ENCODE data around the gene LGALS3BP.

Gene LGALS3BP

DNA sequence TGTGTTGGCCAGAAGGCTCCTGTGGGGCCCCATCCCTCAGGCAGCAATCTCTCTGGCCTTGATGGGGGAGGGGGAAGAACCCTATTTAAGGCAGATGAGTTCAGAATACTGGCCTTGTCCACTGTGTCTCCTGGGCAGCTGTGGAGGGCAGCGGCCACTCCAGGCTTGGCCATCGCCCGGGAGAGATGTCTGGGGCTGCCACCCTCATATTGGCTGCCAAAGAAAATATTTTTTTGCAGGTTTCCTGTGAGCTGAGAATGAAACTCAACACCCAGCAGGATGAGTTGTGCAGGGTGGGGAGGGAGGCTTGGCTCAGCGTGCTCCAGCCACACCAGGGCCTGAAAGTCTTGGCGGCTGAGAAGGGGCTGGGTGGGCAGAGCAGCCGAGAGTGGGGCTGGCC lies 40.1 kb downstream of the LGALS3BP start:
- DNase-seq (ENCODE audit: low read depth in 2 of 2) = no peak

DNA sequence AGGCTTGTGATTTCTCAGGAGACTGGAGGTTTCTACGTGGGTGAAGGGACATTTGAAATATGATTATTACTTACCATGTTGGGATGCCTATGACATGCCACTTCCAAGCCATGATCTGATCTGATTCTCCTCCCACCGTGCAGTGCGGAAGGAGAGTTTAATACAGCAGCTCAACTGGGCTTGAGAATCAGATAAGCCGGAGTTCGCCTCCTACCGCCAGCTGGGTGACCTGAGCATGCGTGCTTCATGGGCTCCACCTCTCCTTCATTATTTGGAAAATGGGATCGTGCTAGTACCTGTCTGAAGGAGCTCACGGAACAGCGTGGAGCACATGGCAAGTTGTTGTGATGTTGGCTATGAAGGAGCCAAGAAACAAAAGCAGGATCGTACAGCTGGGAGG lies 42.2 kb downstream of the LGALS3BP start:
- no peak for DNase-seq (ENCODE audit: low read depth in 2 of 2)

DNA sequence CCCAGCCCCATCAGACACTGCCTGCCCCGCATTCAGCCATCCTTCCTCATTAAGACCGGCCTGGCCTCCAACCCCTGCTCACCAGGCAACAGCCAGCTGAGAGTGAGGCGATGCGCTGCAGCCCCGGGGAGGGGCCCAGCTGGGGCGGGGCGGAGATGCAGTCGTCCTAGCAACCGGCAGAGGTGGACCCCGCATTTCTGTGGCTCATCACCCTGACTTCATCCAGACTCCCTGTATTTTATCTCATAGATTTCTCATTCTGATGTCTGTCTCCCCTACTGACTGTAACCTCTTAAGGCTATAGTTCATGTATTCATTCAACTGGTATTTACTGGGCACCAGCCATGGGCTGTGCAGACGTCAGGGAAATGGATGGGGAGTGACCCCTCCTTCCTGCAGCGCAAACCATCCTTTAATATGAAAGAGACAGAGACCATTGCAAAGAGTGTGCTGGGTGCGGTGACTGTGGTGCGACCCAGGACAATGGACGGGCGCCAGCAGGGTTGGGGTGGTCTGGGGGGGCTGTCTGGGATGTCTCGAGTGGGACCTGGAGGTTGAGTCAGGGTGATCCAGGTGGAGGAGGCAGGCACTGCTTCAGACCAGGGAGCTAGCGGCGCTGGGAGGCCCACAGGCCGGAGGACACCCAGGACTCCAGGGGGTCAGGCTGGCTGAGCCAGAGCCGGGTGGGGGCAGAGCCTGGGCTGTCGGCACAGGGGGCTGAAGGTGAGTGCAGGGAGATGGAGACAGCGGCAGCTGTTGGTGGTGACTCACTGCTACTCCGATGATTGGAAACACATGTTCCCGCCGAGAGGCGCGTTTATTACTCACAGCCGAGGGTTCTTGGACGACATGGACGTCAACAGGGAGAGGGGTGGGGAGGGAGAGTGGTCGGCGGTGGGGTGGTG lies 44.1 kb downstream of the LGALS3BP start:
- DNase-seq (ENCODE audit: low read depth in 2 of 2) = no peak

DNA sequence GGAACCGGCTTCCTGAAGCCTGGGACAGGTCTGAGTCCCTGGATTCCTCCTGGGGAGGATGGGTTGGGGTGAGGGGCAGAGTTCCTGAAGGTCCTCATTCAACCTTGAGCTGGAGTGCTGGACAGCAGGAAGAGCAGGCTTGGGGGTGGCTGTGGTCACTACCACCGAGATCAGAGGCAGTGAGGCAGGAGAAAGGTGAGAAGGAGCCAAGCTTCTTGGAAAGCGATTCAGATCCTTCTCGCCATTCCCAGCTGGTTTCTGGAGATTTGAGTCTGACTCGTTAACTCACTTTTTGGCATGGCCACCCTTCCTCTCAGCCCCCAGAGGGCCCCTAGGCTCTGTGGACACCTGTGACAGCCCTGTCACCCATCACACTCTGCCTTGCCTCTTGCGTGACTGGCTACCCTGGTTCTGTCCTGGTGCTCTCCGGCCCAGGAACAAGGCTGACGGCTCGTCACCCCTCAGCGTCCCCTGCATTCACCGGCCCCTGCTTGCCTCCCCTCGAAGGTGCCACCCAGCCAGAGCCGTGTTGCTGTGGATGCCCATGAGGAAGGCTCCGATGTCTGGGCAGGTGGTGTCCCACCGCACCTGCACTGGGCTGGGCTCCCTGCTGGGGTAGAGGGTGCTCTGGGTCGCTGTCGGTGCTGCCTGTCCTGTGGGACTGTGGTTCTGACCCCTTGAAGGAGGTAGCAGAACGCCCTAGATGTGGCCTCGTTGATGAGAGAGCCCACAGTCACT lies 44.9 kb downstream of the LGALS3BP start:
- no peak for DNase-seq (ENCODE audit: low read depth in 2 of 2)

DNA sequence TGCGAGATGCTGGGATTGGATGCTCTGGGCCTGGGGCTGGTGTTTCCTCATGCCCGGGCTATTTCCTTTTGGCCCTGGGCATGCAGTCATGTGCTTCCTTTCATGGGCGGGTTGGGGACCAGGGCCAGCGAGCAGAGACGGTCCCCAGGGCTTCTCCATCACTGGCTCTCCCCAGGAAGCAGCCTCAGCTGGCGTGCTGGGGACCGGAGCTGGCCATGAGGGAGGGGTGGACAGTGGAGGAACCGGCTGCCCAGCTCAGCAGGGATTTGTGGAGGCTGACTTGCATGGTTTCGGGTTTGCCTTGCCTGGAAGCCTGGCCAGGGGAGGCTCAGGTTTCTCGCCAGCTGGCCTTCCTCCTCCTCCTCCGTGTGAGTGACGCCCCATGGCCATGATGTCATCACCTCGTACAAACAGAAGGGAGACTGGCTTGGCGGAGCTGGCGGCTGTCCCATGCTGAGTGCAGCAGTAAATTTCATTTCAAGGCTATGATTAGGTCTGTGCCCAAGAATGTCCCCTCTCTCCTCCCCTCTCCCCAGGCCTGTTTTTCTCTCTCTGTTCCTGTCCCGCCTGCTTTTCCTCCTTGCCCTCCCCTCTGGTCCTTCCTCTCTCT lies 45.7 kb downstream of the LGALS3BP start:
- DNase-seq (ENCODE audit: low read depth in 2 of 2) = no peak

DNA sequence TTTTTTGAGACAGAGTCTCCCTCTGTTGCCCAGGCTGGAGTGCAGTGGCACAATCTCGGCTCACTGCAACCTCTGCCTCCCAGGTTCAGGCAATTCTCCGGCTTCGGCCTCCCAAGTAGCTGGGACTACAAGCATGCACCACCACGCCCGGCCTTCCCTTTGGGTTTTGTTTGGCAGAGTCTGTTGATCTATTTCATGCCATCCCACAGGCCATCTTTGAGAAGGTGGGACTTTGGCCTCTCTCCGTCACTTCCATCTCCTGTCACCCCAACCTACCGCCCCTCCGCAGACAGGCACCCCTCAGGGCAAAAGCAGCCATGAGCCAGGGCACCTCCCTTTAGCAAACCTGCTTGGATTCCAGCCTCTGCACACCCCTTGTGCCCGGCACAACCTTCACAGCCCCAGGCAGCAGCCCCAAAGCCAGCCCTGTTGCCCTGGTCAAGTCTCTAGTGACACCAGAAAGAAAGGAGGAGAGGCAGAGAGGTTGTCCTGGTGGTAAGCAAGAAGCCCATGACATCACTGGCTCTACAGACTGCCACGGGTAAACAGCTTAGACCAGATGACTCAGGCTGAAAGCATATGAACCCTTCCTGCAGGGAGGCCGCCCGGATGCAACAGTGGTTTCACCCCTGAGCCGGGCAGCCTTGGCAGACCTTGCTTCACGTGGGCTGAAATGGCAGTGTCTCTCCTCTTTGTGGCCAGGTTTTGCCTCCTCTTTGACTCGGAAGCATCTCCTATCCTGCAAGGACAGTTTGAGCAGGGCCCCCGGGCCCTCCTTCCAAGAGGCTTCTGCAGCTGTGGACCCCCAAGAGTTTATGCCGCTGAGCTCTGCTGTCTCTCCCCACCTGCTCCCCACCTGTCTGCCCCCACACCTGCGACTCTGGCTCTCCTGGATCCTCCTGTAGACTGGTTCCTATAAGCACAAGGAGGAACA lies 46.4 kb downstream of the LGALS3BP start:
- DNase-seq (ENCODE audit: low read depth in 2 of 2) = no peak

DNA sequence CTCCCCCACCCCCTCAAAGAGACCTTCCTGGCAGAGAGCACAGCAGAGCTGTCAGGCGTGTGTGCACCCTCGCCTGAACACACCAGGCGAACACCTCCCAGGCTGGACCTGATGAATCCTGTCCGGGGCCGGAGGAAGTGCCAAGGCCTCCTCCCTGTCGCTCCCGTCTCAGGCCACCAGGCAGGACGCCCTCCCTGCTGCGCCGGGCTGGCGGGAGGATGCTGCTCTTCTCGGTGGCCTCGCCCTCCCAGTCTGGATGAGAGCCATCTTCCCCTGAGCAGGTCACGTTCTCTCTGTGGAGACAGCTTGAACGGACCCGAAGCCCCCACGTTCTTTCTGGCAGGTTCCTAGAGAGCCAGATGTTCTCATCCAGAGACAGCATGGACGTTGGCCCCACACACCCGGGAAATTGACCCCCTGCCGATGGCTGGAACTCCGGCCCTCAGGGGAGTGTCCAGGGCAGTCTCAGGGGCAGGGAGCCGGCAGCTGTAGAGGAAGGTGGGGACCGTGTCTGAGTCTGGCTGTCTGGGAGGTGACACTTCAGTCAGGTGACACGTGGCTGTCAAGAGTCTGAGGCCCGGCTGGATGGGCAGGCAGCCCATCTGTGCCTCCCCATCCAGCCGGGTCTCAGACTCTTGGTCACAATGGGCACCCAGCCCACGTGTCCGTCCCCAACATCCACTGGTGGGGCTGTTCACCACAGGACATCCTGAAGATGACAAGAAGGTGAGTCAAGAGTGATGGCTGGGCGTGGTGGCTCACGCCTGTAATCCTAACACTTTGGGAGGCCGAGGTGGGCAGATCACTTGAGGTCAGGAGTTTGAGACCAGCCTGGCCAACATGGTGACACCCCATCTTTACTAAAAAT lies 49.6 kb downstream of the LGALS3BP start:
- DNase-seq (ENCODE audit: low read depth in 2 of 2) = no peak

DNA sequence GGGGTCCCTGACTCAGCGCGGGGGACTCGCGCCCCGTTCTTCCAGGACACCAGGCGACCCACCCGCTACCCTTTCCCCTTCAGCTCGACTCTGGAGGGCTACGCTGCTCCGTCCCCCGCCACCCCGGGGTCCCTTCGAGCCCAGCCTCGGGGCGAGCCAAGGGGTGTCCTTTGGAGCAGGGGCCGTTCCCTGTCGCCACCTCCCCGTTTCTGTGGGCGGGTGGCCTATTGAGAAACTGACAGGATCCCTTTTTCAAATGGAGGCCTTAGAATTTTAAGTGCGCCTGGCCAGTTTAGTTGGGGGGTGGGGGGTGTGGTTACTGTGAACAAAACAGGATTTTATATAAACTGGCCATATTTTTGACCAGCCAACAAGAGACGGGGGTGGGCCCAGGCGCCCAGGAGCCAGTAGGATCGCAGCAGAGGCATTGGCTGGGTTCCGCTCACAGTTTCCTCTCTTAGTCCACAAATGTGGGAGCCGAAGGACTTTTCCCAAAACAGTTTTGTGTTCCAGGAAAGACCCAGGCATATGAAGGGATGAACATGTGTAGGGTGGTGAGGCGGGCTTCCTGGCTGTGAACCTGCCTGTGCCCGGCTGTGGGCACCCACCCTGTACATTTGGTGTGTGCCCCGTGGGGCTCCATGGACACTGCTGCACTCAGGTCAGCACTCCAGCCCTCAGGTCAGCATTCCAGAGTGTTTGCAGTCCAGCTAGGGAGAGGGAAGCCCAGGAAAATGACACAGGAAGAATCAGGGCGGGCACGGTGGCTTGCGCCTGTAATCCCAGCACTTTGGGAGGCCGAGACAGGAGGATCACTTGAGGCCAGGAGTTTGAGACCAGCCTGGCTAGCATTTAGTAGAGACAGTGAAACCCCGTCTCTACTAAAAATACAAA lies 53.8 kb downstream of the LGALS3BP start:
- DNase-seq (ENCODE audit: low read depth in 2 of 2) = no peak

DNA sequence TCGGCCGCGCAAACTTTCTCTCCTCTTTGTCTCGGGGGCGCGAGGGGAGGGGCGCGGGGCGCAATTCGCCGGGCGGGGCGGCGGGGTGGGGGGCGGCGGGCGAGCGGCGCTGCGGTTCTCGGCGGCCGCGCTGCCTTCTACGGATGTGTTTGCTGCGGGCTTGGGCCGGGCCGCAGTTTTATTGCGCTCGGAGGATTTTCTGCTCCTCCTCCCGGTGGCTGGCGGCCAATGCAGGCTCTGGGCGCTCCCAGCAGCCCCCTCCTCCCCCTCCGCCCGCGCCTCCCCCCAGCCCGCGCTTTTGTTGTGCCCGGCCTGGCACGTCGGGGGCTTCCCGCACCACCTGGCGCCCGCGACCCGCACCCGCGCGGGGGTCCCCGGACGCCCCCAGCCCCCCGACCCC lies 54.5 kb downstream of the LGALS3BP start, which contains the start of gene TIMP2:
TIMP2 (minus strand) TSS at position 154 of the 400 bp plus-strand sequence. CDS start 299 bp downstream, outside the sequence.
- peak; percentile 26 to 40 for DNase-seq (ENCODE audit: low read depth in 2 of 2)

DNA sequence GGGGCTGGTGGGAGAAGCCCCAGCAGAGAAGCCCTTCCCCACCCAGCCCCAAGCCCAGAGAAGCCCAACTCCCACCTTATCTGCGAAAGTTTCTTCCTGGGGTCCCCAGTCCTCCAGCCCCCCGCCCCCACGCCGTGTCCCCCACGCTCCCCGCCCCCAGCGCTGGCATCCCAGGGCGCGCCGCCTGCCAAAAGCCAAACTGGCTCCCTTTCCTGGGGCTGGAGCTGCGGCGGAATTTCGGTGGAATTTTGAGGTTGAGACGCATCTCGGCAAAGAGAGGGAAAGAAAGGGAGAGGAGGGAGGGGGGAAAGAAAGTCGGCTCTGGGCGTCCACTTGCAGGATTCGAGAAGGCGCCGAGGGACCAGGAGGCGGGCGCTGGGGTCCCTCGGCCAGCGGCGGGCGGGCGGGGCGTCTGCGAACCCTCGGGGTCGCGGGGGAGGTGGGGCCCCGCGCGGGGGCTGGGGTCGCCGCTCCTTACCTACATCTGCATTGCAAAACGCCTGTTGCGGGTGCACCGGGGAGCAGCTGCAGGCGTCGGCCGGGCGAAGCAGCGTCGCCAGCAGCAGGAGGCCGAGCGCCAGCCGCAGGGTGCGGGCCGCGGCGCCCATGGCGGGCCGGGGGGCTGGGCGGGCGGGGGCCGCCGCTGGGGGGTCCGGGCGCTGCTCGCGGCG lies 55.1 kb downstream of the LGALS3BP start:
- DNase-seq (ENCODE audit: low read depth in 2 of 2) = no peak

DNA sequence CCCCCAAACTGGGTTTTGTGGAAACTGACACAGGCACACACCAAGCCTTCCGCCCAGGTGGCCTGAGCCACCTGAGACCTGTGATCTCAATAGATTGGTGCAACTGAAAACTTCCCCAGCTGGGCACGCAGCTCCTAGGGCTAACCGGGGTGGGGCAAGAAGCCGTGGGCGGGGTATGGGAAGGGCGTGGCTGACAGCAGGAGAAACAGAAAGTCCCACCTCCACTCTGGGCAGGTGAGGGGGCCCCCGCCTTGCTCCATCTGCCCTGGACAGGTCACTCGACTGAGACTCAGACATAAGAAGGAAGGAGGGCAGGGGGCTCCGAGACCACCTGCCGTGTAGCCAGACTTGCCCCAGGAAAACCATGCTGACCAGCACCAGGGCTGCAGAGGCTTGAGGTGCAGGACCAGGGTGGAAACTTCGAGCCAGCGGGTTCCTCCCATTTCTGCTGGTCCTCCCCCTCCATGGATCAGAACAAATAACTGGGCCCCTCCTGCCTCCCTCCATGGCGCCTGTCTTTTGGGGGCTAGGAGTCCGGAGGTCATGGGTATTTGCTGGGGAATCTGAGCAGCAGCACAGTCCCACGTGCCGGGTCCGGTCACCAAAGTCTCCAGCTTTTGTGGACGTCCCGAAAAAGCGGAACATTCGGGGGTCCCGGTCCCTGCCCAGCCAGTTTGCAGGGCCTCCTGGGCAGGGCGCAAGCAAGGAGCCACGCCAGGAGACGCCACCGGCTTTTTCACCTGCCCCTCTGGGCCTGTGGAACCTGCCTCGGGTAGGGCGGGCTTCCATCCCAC lies 55.9 kb downstream of the LGALS3BP start:
- peak; percentile 12 to 21 for DNase-seq (ENCODE audit: low read depth in 2 of 2)

DNA sequence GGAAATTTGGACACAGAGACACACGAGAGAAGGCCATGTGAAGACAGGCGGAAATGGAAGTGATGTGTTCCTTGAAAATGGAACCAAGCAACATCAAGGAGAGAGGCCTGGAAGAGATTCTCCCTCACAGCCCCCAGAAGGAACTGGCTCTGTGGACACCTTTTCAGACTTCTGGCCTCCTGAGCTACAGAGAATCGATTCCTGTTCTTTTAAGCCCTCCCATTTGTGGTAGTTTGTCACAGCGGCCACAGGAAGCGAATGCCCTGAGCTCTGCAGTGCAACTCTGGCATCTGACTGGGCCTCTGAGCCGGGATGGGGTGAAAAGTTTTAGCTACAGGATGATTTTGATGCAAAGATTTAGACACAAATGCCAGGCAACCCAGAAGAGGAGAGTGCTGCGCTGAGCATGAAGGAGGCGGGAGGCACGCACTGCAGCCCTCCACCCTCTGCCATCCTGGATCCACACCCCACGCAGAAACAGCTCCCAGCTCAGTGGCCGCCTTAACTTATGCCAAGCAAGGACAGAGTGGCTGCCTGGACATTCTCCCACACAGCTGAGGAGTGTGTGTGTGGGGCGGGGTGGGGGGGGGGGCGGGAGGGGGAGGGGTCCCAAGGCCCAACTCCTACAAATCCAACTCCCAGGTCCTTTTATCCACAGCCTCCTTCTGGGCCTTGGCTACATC lies 56.8 kb downstream of the LGALS3BP start:
- DNase-seq (ENCODE audit: low read depth in 2 of 2) = no peak

DNA sequence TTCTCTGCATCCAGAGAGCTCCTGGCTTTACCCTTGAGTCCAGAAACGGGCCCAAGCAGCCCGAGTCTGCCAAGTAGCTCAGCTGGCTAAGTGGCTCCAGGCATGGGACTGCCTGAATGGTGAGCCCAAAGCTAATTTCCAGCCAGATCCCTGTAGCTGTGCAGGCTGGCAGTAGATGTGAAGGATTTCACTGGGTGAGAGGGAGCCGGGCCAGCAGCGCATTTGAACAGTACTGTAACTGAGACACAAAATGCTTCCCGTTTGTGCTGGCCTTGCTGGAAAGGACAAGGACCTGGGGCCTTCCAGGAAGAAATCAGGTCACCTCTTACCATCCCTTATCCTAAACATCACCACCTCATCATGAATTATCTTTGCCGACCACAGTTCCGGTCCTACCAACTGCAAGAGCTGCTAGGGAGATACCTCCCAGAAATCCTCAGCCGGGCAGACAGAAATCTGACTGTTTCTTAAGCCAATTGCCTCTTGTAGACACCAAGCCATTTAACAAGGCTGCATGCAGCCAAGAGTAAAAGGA lies 58.2 kb downstream of the LGALS3BP start:
- no peak for DNase-seq (ENCODE audit: low read depth in 2 of 2)
